Measurements from ENCODE around the gene SORCS2.

Gene SORCS2

DNA sequence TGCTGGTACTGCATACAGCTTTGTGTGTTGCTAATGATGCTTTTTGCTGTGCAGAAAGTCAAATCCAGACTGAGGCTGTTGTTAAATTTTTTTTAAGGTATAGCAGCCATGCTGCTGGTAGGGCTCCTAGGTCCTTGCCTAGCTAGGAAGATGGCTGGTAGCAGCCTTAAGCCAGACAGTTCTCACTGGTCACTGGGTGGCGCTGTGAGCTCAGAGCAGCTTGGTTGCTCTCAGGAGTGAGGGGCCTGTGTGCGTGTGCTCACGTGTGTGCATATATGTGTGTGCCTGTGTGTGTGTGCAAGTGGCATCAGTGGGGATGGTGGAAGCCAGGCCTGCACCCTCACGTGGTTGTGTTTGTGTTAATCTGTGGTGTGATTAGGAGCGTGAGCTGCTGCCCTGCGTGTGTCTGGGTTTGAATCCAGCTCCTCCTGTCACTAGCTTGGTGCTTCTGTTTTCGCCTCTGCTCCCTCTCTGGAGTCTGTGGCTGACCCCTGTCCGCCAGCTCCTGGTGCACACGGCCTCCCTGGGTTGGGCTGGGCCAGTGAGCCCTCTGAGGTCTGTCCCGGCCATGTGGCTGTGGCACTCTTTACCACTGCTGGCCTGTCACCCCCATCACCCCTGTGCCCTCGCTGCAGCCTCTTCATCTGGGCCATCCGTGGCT is 46.1 kb downstream of the SORCS2 start:
- Histone ChIP-seq H3K36me3 (ENCODE audit: control insufficient read depth in 4 of 4, insufficient read depth in 4 of 4, low read length in 3 of 4) (no peaks in the 10 kb centered on the region), H3K9me3 (ENCODE audit: control extremely low read depth in 1 of 5, control insufficient read depth in 4 of 5, insufficient read depth in 2 of 5, low read depth in 1 of 5, low read length in 4 of 5) (peaks cover 0 to 8% (median 2%) of the 10 kb centered on the region in 5 experiments), H3K4me3 (ENCODE audit: control insufficient read depth in 1 of 7, extremely low read depth in 1 of 7, insufficient read depth in 4 of 7, low read depth in 2 of 7, low read length in 6 of 7) (no peak overlapping the region), H3K27me3 (replicated peaks in 2 of 5; ENCODE audit: control insufficient read depth in 4 of 5, insufficient read depth in 5 of 5, low read length in 4 of 5) (peaks cover 0 to 54% (median 5%) of the 10 kb centered on the region in 5 experiments), H3K27ac (ENCODE audit: insufficient read depth in 1 of 2, low read depth in 1 of 2, low read length in 2 of 2, poor library complexity in 1 of 2, severe bottlenecking in 2 of 2) (no peak overlapping the region), H3K4me1 (ENCODE audit: control extremely low read depth in 1 of 4, control insufficient read depth in 4 of 4, insufficient read depth in 4 of 4, low read length in 3 of 4) (no peaks in the 10 kb centered on the region)
- ChIA-PET CTCF (no interaction called here), POLR2A (no interaction called here)
- DNase-seq, result no peak
- WGBS (ENCODE audit: insufficient coverage), result 90% methylated on average over 10 of the region's 12 CpGs

DNA sequence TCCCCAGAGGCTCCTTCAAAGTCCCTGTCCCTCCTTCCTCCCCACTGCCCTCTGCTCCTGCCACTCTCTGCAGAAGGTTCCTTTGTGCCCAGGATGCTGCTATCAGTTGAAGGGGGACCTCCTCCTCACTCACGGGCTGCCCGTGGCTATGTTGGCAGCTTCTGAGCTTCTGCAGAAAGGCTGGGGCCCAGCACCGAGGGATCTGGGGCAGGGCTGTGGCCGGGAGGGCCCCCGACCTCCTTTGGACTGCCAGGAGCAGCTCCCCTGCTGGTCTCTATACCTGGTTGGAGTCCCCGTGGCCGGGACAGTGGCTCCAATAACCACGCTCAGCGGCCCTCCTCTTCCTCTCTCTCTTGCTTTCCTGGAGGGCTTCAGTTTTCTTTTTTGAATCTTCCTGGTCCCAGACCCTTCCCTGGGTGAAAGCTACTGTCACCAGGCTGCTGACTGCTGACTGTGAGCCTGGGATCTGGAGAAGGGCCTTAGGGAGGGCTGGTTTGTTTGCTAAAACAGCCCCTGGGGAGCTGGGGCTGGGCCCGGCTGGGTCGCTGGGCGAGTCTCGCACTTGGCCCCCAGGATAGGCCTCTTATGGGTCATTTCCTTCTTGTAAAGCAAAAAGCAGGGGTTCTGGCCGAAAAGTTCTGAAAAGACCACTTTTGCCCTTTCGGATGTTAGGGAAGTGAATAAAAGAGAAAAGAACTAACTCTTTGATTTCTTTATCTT is 46.9 kb downstream of the SORCS2 start:
- ChIA-PET CTCF (no interaction called here), POLR2A (no interaction called here)
- peaks cover 0 to 54% (median 5%) of the 10 kb centered on the region in 5 experiments for H3K27me3 ChIP-seq (replicated peaks in 2 of 5; ENCODE audit: control insufficient read depth in 4 of 5, insufficient read depth in 5 of 5, low read length in 4 of 5)

DNA sequence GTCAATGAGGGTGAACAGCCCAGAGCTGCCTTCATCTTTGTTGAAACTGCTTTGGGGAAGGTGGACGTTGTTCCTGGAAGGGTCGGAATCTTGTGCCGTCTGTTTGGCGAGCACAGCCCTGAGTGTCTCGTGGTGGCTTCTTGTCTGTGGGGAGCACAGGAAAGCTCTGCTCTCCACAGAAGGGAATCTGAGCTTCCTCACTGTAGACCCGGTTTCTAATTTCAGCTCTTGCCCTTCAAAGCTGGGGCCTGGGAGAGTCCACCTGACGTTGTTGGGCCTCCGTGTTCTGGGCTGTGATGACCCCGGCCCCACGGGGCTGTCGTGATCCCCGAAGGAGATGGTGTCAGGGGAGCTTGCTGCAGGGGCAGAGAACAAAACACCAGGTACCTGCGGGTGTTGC is 47.5 kb downstream of the SORCS2 start:
- CTCF ChIA-PET, result no interaction called here
- no peak overlapping the region for H3K4me3 ChIP-seq (ENCODE audit: control insufficient read depth in 1 of 7, extremely low read depth in 1 of 7, insufficient read depth in 4 of 7, low read depth in 2 of 7, low read length in 6 of 7)

More for the DNA sequence above, 46.9 kb downstream of the SORCS2 start:
- 85% methylated on average over 12 of the region's 15 CpGs for WGBS (ENCODE audit: insufficient coverage)
- Histone ChIP-seq H3K4me3 (ENCODE audit: control insufficient read depth in 1 of 7, extremely low read depth in 1 of 7, insufficient read depth in 4 of 7, low read depth in 2 of 7, low read length in 6 of 7) (no peak overlapping the region), H3K4me1 (ENCODE audit: control extremely low read depth in 1 of 4, control insufficient read depth in 4 of 4, insufficient read depth in 4 of 4, low read length in 3 of 4) (no peaks in the 10 kb centered on the region), H3K27ac (ENCODE audit: insufficient read depth in 1 of 2, low read depth in 1 of 2, low read length in 2 of 2, poor library complexity in 1 of 2, severe bottlenecking in 2 of 2) (no peak overlapping the region), H3K9me3 (ENCODE audit: control extremely low read depth in 1 of 5, control insufficient read depth in 4 of 5, insufficient read depth in 2 of 5, low read depth in 1 of 5, low read length in 4 of 5) (peaks cover 0 to 8% (median 2%) of the 10 kb centered on the region in 5 experiments), H3K36me3 (ENCODE audit: control insufficient read depth in 4 of 4, insufficient read depth in 4 of 4, low read length in 3 of 4) (no peaks in the 10 kb centered on the region)
- no peak for DNase-seq

DNA sequence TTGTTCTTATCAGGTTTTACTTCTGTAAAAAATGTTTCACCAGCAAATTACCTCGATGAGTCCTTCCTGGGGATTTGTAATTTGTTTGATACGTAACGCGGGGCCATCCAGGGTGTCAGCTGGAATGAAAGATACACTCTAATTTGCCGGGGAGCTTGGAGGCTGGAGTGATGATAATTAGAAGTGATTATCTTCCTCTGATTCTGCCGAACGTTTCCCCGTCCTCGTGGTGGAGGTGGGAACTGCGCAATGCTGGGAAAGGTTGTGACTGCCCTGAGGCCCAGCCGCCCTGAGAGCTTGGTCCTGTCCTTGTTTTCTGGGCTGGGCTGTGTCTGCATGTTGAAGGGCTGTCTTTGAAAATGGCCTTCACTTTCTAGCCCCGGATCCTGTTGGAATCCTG is 48.0 kb downstream of the SORCS2 start:
- H3K9me3 ChIP-seq (ENCODE audit: control extremely low read depth in 1 of 5, control insufficient read depth in 4 of 5, insufficient read depth in 2 of 5, low read depth in 1 of 5, low read length in 4 of 5), result peaks cover 0 to 8% (median 2%) of the 10 kb centered on the region in 5 experiments
- DNase-seq, result no peak
- ChIA-PET CTCF (no interaction called here), POLR2A (no interaction called here)
- H3K27me3 ChIP-seq (replicated peaks in 2 of 5; ENCODE audit: control insufficient read depth in 4 of 5, insufficient read depth in 5 of 5, low read length in 4 of 5), result peaks cover 0 to 46% (median 5%) of the 10 kb centered on the region in 5 experiments
- no peaks in the 10 kb centered on the region for H3K36me3 ChIP-seq (ENCODE audit: control insufficient read depth in 4 of 4, insufficient read depth in 4 of 4, low read length in 3 of 4)
- H3K4me3 ChIP-seq (ENCODE audit: control insufficient read depth in 1 of 7, extremely low read depth in 1 of 7, insufficient read depth in 4 of 7, low read depth in 2 of 7, low read length in 6 of 7), result no peak overlapping the region
- 72% methylated on average over 11 of the region's 12 CpGs for WGBS (ENCODE audit: insufficient coverage)
- no peak overlapping the region for H3K27ac ChIP-seq (ENCODE audit: insufficient read depth in 1 of 2, low read depth in 1 of 2, low read length in 2 of 2, poor library complexity in 1 of 2, severe bottlenecking in 2 of 2)
- no peaks in the 10 kb centered on the region for H3K4me1 ChIP-seq (ENCODE audit: control extremely low read depth in 1 of 4, control insufficient read depth in 4 of 4, insufficient read depth in 4 of 4, low read length in 3 of 4)

More for the DNA sequence above, 47.5 kb downstream of the SORCS2 start:
- H3K36me3 ChIP-seq (ENCODE audit: control insufficient read depth in 4 of 4, insufficient read depth in 4 of 4, low read length in 3 of 4), result no peaks in the 10 kb centered on the region
- H3K4me1 ChIP-seq (ENCODE audit: control extremely low read depth in 1 of 4, control insufficient read depth in 4 of 4, insufficient read depth in 4 of 4, low read length in 3 of 4), result no peaks in the 10 kb centered on the region
- no peak for DNase-seq
- peaks cover 0 to 8% (median 2%) of the 10 kb centered on the region in 5 experiments for H3K9me3 ChIP-seq (ENCODE audit: control extremely low read depth in 1 of 5, control insufficient read depth in 4 of 5, insufficient read depth in 2 of 5, low read depth in 1 of 5, low read length in 4 of 5)
- POLR2A ChIA-PET, result no interaction called here
- H3K27me3 ChIP-seq (replicated peaks in 2 of 5; ENCODE audit: control insufficient read depth in 4 of 5, insufficient read depth in 5 of 5, low read length in 4 of 5), result peaks cover 0 to 51% (median 5%) of the 10 kb centered on the region in 5 experiments
- no peak overlapping the region for H3K27ac ChIP-seq (ENCODE audit: insufficient read depth in 1 of 2, low read depth in 1 of 2, low read length in 2 of 2, poor library complexity in 1 of 2, severe bottlenecking in 2 of 2)
- WGBS (ENCODE audit: insufficient coverage), result 74% methylated on average over 13 of the region's 13 CpGs

DNA sequence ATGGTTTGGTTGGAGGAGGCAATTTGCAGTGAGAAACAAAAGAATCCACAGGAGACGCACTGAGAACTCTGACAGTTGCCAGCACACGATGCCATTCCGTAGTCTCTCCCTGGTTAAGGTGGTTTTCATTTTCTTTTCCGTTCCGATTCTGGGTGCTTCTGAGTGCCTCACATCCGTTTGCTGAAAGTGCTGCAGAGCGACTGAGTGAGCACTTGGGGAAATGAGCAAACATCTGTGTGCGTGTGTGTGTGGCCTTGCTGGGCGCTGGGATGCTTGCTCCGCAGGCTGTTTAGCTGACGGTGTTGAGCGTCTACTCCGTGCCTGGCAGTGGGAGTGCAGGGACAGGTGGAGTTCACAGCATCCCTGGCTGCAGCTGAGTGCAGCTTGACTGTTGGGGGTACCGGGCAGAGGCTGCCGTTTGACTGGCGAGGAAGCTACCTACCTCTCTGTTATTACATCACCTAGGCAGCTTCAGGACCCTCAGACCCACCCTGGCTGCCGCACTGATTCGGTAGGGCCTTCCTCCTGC is 49.3 kb downstream of the SORCS2 start:
- Histone ChIP-seq H3K9me3 (ENCODE audit: control extremely low read depth in 1 of 5, control insufficient read depth in 4 of 5, insufficient read depth in 2 of 5, low read depth in 1 of 5, low read length in 4 of 5) (peaks cover 0 to 8% (median 2%) of the 10 kb centered on the region in 5 experiments), H3K27me3 (replicated peaks in 2 of 5; ENCODE audit: control insufficient read depth in 4 of 5, insufficient read depth in 5 of 5, low read length in 4 of 5) (peaks cover 0 to 53% (median 2%) of the 10 kb centered on the region in 5 experiments), H3K4me3 (ENCODE audit: control insufficient read depth in 1 of 7, extremely low read depth in 1 of 7, insufficient read depth in 4 of 7, low read depth in 2 of 7, low read length in 6 of 7) (no peak overlapping the region), H3K27ac (ENCODE audit: insufficient read depth in 1 of 2, low read depth in 1 of 2, low read length in 2 of 2, poor library complexity in 1 of 2, severe bottlenecking in 2 of 2) (no peak overlapping the region), H3K36me3 (ENCODE audit: control insufficient read depth in 4 of 4, insufficient read depth in 4 of 4, low read length in 3 of 4) (no peaks in the 10 kb centered on the region), H3K4me1 (ENCODE audit: control extremely low read depth in 1 of 4, control insufficient read depth in 4 of 4, insufficient read depth in 4 of 4, low read length in 3 of 4) (no peaks in the 10 kb centered on the region)
- no peak for DNase-seq
- CTCF ChIA-PET, result interaction anchor here (0.6 kb wide), 1 partner anchor 687 kb away, joined by 3 read pairs; no protein-coding TSS in a partner anchor
- WGBS (ENCODE audit: insufficient coverage), result 96% methylated on average over 16 of the region's 18 CpGs
- POLR2A ChIA-PET, result interaction anchor here (0.6 kb wide), 1 partner anchor 10 kb away, joined by 4 read pairs; no protein-coding TSS in a partner anchor

DNA sequence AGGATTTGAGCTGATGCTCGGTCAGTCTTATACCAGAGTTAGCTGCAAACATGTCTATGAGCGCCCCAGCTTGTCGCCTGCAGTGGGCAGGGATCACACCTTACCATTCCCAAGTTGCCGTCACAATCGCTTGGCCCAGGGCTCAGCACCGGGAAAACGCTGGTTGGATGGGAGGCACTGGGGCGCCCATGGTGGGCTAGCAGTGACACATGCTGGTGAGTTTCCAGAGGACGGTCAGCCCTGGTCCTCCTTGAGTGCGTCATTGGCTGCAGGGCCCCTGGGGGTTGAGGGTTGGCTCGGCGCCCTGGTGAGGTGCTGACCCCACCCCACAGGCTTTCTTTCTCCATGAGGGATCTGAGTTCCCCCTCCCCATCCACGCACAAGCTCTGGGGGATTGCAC is 50.4 kb downstream of the SORCS2 start:
- peaks cover 0 to 53% (median 2%) of the 10 kb centered on the region in 5 experiments for H3K27me3 ChIP-seq (replicated peaks in 2 of 5; ENCODE audit: control insufficient read depth in 4 of 5, insufficient read depth in 5 of 5, low read length in 4 of 5)
- no peak for DNase-seq
- H3K27ac ChIP-seq (ENCODE audit: insufficient read depth in 1 of 2, low read depth in 1 of 2, low read length in 2 of 2, poor library complexity in 1 of 2, severe bottlenecking in 2 of 2), result no peak overlapping the region
- H3K4me1 ChIP-seq (ENCODE audit: control extremely low read depth in 1 of 4, control insufficient read depth in 4 of 4, insufficient read depth in 4 of 4, low read length in 3 of 4), result no peaks in the 10 kb centered on the region
- no peaks in the 10 kb centered on the region for H3K36me3 ChIP-seq (ENCODE audit: control insufficient read depth in 4 of 4, insufficient read depth in 4 of 4, low read length in 3 of 4)
- no peak overlapping the region for H3K4me3 ChIP-seq (ENCODE audit: control insufficient read depth in 1 of 7, extremely low read depth in 1 of 7, insufficient read depth in 4 of 7, low read depth in 2 of 7, low read length in 6 of 7)
- peaks cover 0 to 8% (median 2%) of the 10 kb centered on the region in 5 experiments for H3K9me3 ChIP-seq (ENCODE audit: control extremely low read depth in 1 of 5, control insufficient read depth in 4 of 5, insufficient read depth in 2 of 5, low read depth in 1 of 5, low read length in 4 of 5)
- 83% methylated on average over 3 of the region's 13 CpGs for WGBS (ENCODE audit: insufficient coverage)
- CTCF ChIA-PET, result interaction anchor here (1.1 kb wide), 1 partner anchor 10 kb away, joined by 3 read pairs; no protein-coding TSS in a partner anchor
- POLR2A ChIA-PET, result no interaction called here

Data from common myeloid progenitor, CD34-positive (primary cell).